CD4-positive, alpha-beta T cell treated with Interleukin-17A for 1 hour (primary cell): ENCODE results near the gene PIK3R2.

Experiments
- DNase-seq: peaks from one replicate; pipeline ENCODE4 v3.0.0-alpha.2; 2020

The PIK3R2 gene

DNA sequence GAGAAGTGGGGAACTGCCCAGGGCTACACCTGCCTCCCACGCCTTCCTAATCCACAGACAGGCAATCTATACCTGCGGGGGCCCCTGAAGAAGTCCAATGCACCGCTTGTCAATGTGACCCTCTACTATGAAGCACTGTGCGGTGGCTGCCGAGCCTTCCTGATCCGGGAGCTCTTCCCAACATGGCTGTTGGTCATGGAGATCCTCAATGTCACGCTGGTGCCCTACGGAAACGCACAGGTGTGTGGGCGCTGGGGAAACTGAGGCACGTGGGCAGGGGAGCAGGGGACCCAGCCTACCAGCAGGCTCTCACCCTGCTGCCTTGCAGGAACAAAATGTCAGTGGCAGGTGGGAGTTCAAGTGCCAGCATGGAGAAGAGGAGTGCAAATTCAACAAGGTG is 22.0 kb downstream of the PIK3R2 start:
- DNase-seq = no peak

DNA sequence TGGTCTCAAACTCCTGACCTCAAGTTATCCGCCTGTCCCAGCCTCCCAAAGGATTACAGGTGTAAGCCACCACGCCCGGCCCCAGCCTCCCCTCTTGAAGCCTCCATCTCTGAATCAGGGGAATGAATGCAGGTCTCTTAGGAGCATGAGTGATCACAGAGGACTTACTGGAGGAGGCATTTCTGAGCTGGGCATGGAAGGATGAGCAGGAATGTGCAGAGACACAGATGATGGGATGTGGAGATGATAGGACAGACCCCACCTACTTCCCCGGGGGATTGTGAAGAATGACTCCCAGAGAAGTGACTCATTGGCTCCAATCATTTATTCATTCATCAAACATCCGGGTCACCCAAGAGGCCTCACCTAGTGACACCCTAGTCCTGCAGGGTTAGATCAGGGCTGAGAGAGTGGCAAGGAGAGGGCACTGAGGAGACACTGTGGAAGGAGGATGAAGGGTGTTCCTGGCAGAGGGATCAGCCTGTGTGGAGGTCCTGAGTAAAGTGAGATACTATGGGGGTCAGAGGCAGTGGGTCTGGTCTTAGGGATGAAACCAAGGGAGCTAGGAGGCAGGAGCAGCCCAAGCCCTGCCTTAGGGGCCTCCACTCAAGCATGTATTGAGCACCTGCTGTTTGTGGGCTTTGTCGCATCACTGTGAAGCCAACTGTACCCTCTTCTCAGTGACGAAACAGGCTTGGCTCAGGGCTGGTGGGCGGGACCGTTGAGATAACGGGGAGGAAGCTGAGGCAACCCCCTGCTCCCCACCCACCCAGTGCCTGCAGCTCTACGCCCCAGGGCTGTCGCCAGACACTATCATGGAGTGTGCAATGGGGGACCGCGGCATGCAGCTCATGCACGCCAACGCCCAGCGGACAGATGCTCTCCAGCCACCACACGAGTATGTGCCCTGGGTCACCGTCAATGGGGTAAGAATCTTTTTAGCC is 23.7 kb downstream of the PIK3R2 start:
- no peak for DNase-seq

DNA sequence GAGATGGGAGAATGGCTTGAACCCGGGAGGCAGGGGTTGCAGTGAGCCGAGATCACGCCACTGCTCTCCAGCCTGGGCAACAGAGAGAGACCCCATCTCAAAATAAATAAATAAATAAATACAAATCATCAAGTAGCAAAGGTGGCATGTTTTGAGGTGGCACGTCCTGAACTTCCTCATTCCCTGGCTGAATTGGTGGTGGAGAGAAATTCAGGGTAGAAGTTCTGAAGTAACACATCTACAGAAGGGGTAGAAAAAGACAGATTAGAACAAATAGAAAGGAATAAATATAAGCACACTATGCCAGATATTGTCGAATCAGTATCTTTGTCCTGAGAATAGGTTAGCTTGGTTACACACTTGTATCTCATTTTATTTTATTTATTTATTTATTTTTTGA is 27.0 kb downstream of the PIK3R2 start:
- DNase-seq = no peak

DNA sequence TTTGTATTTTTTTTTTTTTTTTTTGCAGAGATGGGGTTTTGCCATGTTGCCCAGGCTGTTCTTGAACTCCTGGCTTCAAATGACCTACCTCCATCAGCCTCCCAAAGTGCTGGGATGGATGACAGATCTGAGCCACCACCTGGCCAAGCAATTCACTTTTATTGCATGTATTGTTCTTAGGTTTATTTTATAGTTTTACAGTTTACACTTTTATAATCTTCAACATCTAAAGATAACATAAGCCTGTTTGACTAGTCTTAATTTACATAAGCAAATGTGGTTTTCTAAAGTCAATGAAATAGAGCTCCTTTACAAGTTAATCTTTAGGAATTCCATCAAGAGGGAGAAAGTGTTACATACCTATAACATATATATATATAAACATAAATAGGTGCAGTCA is 30.6 kb downstream of the PIK3R2 start:
- no peak for DNase-seq

DNA sequence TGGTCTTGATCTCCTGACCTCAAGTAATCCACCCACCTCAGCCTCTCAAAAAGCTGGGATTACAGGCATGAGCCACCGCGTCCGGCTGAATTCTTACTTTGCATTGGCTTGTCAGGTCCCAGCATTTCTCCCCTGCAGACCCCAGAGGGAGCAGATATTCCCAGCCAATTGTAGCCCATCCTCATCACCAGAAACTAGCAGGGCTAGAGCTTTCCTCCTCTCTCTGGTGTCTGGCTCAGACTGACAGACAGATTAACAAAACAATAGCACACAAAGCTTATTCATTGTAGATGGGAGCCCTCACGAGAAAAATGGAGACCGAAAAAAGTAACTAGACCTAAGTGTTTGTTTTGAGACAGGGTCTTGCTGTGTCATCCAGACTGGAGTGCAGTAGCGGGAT is 32.6 kb downstream of the PIK3R2 start:
- DNase-seq = no peak

DNA sequence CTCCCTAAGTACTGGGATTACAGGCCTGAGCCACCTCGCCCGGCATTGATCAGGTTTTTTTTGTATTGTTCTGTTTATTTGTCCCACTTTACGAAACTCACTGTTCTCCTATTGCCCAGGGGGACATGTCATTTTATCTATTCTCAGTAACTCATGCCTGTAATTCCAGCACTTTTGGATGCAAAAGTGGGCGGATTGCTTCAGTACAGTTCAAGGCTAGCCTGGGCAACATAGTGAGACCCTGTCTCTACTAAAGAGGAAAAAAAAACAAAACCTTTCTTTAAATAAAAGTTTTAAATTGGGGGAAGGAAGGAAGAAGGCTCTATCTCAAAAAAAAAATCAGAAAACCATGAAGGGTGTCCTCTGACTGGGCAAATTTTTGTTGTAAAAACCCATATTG is 37.3 kb downstream of the PIK3R2 start:
- DNase-seq = no peak

DNA sequence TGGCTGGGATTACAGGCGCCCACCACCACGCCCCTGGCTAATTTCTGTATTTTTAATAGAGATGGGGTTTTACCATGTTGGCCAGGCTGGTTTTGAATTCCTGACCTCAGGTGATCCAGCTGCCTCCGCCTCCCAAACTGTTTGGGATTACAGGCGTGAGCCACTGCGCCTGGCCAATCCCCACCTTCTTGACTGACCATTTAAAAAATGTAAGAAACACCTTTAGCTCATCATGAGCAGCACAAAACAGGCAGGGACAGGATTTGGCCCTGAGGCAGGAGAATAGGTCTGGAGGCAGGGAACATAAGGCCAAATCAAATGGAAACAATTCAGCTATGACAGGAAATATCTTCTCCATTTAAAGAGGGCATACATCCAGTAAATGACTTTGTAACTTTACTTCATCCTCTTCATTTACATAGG is 38.7 kb downstream of the PIK3R2 start:
- DNase-seq = no peak

DNA sequence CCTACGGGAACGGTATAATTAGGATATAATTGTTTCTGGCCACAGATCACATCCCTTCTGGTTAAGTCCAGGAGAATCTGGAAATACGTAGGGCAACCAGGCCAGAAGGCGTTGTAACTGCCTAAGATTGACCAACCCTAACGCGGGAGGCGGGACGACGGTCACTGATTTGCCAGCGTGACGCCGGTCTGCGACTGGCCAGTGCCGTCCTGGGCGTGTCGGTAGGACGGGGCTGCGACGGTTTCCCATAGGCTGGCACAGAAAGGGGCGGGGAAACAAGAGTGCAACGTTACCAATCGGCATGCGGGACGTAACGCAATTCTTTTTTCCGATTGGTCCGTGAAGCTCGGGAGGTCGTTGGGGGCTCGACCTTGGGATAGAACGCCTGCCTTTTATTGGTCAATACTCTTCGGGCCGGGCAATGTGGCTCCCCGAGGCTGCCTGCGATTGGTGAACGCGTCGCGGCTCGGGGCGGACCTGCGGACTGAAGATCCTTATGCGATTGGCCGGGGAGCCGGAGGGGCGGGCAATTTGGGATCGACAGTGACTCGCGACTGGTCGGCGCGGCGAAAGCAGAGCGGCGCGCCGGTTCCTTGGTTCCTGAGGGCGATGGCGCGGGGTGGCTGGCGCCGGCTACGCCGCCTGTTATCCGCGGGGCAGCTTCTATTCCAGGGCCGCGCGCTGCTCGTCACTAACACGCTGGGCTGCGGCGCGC is 39.9 kb downstream of the PIK3R2 start, which contains the start of gene MPV17L2:
Gene MPV17L2, plus strand, starts transcription at position 546 of the 715 bp plus-strand sequence. Its CDS starts 64 bp downstream, at position 610.
- peak; percentile 100 for DNase-seq

DNA sequence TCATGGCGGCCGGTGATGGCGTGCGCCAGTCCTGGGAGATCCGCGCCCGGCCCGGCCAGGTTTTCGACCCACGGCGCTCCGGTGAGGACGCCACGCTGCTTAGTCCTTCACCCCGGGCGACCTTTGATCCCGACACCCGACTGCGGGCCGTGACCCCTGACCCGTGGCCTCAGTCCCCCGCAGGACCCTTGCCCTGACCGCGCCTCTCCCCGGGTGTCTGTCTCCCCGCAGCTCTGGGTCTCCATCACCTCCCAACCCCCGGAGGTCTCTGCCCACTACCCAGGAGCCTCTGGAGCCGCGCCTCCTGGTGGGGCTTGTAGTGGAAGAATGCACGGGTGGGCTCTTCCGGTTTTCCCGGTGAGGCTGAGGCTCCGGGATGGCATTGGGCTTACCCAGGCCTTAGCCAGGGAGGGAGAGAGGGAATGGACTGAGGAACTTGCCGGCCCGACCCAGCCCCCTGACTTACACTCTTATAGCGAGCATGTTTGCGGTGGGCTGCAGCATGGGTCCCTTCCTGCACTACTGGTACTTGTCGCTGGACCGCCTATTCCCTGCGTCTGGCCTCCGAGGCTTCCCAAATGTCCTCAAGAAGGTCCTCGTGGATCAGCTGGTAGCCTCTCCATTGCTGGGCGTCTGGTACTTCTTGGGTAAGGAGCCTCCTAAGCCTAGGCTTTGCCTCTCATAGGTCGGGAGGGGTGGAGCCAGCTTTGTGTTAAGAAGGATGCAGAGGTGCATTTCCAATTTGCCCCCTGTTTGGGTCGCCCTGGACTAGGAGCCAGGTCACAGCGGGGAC is 40.6 kb downstream of the PIK3R2 start:
- DNase-seq = no peak

DNA sequence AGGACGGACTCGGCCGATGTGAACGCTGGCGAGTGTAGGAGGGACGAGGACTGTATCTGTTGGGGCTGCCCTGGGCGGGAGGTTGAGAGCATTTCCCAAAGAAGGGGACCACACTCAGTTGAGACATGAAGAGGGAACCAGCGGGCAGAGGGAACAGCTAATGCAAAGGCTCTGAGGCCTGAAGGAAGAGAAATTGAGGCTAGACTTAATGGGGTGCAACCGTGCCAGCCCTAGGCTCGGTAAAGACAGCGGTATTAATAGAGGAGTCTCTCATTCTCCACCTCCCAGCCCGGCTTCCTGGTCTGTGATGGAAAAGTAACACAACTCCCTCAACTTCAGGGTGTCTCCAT is 41.2 kb downstream of the PIK3R2 start:
- no peak for DNase-seq

DNA sequence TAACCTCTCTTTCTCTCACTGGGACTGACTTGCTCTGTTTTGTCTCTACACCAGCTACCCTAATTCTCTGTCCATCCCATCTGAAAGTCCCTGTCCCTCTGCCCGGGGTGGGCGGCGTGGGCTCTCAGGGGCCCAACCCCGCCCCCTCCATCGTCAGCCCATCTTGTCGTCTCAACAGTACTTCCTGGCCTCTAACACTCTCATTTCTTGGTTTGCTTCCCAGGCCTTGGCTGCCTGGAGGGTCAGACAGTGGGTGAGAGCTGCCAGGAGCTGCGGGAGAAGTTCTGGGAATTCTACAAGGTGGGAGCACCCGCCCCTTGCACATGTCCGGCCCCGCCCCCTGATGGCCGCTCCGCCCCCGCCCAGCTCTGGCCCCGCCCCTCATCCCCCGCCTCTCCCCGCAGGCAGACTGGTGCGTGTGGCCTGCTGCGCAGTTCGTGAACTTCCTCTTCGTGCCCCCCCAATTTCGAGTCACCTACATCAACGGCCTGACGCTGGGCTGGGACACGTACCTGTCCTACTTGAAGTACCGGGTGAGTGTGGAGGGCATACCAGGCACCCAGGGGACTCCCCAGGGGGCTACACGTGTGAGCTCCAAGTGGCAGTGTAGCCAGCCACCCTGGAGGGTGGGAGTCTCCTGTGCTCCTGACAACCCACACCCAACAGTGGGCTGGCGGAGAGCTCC is 41.7 kb downstream of the PIK3R2 start:
- DNase-seq = peak; percentile 45

DNA sequence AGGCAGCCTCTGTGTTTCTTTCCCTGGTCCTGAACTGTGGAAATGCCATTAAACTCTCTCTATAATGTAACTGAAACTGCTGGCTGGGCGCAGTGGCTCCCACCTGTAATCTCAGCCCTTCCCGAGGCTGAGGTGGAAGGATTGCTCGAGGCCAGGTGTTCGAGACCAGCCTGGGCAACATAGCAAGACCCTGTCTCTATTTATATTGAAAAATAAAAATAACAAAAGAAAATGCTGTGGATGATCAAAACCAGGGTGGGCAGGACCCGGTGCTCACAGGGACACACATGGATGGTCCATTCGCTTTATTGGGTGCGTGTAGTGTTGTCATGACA is 43.5 kb downstream of the PIK3R2 start:
- no peak for DNase-seq

DNA sequence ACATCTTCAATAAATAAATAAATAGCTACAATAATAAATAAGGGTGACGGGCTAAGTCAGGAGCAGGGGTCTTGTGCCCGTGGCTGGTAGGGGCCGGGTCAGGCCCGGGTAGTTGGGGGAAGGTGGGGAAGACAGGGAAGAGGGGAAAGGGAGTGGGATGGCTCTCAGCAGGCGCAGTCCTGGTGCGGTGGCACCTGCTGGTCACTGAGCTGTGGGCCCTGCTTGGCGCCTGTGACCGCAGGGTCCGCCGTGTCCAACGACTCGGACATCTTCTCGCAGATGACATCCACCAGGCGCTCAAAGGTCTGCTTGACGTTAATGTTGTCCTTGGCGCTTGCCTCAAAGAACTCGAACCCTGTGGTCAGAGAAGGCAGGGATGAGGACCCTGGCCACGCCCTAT is 44.3 kb downstream of the PIK3R2 start:
- no peak for DNase-seq

DNA sequence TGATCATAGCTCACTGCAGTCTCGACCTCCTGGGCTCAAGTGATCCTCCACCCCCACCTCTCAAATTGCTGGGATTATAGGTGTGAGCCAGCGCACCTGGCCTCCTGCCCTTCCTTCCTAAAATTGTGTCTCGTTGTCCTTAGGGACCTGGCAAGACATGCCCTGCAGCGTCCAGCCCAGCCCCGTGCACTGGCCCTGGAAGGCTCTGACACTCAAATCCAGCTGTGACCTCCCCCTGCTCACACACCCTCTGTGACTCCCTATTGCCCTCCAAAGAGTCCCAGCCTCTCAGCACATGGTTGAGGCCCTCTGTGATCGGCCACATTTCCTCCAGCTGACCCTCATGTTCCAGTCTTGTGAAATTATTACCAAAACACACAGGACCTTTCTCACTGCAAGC is 45.0 kb downstream of the PIK3R2 start:
- no peak for DNase-seq

DNA sequence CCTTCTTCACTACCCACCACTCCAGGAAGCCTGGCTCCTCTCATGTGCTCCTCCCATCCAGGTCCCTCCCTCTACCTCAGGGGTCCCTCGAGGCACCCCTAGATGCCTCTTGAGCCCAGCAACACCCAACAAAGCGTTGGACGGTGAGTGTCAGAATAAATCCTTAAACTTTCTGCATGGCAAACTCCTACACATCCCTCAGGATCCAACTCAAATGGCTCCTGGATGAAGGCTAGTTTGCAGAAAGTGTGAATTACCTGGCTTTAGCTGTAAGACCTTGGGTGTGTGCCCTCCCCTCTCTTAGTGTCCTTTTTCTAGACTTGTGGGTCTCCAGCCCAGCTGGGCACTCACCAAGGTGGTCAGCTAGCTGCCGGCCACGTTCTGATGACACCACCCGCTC is 45.4 kb downstream of the PIK3R2 start:
- DNase-seq = no peak

DNA sequence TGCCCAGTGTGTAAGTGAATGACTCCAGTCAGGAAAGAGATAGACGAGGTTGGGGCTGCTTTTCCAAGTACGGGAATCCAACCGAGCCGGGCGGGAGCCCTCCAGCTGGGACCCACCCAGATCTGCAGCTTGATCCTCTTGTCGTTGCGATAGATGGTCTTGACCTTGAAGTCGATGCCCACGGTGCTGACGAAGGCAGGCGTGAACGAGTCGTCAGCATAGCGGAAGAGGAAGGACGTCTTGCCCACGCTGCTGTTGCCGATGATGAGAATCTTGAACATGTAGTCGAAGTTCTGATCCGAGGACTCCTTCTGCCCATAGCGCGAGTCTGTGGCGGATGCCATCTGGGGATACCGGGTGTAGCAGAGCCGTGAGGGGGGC is 49.4 kb downstream of the PIK3R2 start:
- DNase-seq = no peak

DNA sequence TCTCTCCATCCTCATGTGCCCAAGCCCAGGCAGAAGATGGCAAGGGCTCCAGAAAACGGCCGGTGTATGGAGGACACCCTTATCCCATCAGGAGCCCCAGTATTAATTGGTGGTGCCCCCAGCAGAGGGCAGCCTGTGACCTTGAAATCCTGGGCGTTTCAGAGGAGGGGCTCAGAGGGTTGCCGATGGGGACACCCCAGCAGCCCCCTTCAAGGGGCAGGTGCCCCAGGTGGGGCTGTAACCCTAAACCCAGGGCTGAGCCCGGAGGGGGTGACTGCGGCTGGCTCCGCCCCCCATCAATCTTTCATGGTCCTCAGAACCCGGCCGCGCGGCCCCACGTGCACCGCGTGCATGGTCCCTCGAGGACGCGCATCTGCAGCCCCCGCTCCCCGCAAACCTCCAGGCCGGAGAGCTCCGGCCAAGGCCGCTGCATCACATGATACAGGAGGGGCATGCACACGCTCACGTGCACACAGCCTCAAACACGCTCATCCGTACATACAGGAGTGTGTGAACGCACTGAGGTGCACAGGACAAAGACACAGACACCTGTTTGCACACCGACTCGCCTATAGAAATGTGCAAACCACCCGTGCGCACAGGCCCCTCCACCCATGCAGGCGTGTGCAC is 49.9 kb downstream of the PIK3R2 start:
- DNase-seq = peak; percentile 38

DNA sequence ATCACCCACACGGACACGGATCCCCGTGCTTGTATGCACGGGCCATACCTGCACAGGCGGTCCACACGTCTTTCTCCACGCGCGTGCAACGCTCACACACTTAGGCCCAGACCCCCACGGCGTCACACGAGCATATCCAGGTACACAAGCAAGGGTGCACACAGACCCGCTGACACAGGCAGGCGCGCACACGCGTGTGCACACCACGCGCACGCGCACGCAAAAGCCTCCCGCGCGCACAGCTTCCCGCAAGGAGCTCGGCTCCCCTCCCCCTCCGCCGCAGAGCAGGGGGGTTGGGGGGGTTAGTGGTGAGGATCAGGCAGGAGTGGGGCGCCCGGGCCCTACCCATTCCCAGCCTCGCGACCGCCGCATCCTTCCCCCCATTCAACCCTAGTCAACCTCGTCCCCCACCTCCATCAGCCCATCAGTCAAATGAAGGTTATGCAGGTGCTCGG is 50.5 kb downstream of the PIK3R2 start:
- no peak for DNase-seq

DNA sequence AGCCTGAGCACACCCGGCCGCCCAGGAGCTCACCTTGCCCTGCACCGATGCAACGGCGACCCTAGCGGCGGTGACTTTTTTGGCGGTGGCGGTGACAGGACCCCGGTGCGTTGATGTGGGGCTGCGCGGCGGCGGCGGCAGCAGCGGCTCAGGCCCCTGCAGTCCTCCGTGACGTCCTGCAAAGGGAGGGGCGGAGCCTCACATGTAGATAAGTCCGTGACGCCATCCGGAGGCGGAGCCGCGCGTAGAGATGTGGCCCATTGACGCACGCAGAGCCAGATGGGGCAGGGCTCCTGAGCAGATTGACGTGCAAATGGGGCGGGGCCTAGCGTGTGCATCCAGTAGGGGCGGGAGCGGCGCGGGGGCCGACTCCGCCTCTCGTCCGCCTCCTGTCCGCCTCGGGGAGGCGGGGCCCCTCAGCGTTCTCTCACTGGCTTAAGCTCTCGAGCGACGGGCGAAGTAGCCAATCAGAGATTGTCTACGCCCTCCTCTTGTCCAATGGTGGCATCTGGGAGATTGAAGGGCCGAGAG is 51.0 kb downstream of the PIK3R2 start, which contains the start of gene RAB3A:
Gene RAB3A, minus strand, starts transcription at position 180 of the 531 bp plus-strand sequence. CDS start 1,302 bp downstream, outside the sequence.
- peak; percentile 99 for DNase-seq

DNA sequence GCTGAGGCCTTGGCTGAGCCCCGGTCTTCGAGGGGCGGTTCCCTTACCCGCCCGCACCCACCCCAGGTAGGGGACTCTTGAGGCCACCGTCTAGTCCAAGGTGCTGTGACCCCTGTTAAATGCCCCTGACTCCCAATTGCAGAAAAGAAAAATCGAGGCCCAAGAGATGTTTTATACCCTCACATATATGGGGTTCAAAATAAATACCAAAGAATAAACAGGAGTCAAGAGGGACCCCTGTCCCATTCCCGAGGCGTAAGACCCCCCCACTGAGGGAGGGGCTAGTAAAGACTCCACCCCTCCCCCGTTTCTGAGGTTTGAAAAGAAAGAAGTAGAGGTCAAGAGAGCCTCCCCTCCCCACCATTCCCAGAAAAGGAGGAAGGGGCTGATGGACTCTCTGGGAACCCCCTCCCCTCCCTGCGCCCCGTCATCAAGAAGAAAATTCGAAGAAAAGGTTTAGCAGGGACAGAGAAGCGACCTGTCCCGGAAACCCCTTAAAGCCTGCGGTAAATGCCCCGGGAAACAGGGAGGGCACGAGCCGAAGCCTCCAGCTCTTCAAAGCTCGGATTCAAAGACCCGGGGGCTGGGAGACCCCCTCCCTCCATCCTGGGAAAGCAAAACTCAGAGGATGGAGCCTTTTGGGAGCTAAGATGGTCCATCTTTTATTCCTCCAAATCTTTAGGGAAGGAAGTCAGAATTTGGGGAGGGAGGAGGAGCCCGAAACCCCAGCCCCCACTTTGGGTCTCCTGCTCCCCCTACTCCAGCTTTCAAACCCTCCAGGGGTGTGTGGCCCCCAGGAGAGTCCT is 51.6 kb downstream of the PIK3R2 start:
- DNase-seq = no peak
